GM21786 (cell line): ENCODE results near the gene TAF6.
"Not testable (repeated sequence)": the region's sequence is repeated elsewhere in the genome, so short reads cannot be mapped to it uniquely, and the experiment has no call there.

Experiments used
- ATAC-seq: cut with Tn5 transposase; IDR thresholded peaks from one replicate; pipeline ENCODE4 v1.9.1; 2021; ENCODE audit not compliant: unreplicated experiment

Gene TAF6

DNA sequence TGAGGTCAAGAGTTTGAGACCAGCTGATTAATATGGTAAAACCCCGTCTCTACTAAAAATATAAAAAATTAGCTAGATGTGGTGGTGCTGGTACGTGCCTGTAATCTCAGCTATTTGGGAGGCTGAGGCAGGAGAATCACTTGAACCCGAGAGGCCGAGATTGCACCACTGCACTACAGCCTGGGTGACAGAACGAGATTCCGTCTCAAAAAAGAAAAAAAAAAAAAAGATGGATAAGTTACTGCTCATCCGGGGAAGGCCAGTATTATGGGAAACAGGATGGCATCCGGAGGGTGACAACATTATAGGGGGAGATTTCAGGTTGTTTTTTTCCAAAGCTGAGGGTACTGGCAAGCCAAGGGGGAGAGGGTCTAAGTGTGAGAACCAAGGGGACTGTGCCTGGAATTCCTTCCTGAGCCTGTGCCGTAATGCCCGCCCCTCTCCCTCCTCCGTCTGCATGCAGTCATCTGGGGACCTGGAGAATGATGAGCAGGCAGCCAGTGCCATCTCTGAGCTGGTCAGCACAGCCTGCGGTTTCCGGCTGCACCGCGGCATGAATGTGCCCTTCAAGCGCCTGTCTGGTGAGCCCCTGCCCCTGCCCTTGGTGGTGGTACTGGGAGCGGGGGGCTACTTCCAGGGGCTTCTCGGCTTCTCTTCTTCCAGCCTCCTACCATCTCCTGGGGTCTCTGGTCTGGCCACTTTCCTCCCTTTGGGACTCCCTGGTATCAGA, 33.9 kb upstream of the TAF6 start:
- no peak for ATAC-seq

GRCh38 chr7:100152404-100152803, 33.2 kb upstream of the TAF6 start:
- ATAC-seq, result no peak

GRCh38 chr7:100148559-100149328, 29.6 kb upstream of the TAF6 start, which contains the start of gene LAMTOR4:
Gene LAMTOR4 (plus strand): TSS chr7:100148918. CDS start chr7:100148973, 55 bp downstream.
- ATAC-seq, result peak; percentile 98

GRCh38 chr7:100148225-100148558, 29.0 kb upstream of the TAF6 start:
- no peak for ATAC-seq

DNA sequence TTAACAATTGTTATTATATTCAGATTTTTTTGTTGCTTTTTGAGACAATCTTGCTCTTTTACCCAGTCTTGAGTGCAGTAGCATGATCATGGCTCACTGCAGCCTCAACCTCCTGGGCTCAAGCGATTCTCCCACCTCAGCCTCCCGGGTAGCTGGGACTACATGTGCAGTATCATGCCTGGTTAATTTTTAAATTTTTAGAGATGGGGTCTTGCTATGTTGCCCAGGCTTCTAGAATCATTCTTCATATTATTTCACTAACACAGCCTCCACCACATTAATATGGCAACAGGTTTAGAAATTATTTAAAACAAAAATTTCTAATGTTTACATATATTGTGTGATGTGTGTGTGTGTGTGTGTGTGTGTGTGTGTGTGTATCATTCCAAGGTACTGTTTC, 28.1 kb upstream of the TAF6 start:
- no peak for ATAC-seq

- ATAC-seq, result not testable (repeated sequence)
These were observed 27.2 kb upstream of the TAF6 start for GRCh38 chr7:100146350-100146749.

GRCh38 chr7:100142461-100142860, 23.3 kb upstream of the TAF6 start:
- ATAC-seq, result no peak

GRCh38 chr7:100141555-100141949, 22.4 kb upstream of the TAF6 start:
- no peak for ATAC-seq

DNA sequence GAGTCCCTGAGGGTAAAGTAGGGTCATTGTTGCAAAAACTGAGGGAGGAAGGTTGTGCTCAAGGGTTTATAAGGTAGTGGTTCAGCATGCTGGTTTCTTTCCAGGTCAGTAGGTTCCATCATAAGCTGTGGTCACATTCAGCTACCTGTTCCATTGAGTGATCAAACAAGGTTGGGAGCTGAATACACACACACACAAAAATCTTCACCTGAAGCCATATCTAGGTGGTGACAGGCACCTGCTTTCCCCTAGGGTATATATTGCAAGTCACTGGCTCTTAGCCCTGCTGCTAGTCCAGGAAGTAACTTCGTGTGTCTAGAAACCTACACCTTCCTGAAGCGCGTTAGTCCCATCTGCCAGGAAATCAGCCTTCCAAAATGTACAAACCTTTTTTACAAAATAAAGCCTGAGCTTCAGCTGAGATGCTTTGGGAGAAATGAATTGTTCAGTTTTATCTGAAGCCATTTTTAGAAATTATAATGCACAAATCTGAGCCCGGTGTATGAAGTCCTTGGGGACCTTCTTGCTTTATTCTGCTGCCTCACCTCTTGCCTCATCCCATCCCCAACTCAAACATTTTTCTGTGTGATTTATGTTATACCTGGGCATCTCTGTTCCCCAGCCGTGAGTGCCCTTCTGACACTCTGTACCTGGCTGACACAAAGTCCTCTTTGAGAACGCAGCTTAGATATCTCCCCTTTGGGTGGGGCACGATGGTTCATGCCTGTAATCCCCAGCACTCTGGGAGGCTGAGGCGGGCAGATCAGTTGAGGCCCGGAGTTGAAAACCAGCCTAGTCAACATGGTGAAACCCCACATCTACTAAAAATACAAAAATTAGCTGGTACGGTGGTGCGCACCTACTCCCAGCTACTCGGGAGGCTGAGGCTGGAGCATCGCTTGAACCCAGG, 18.9 kb upstream of the TAF6 start:
- ATAC-seq, result no peak

- no peak for ATAC-seq
These were observed 13.6 kb upstream of the TAF6 start for GRCh38 chr7:100132697-100133151.

DNA sequence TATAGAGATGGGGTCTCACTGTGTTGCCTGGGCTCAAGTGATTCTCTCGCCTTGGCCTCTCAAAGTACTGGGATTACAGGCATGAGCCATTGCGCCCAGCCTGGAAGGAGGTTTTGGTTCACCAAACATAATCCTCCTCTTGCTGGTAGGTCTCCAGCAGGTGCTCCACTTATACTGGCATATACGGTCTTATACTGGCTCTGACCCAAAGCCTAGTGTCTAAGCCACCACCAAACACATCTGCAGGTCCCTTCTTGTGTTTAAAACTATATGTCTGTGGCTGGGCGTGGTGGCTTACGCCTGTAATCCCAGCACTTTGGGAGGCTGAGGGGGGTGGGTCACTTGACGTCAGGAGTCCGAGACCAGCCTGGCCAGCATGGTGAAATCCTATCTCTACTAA, 13.0 kb upstream of the TAF6 start:
- no peak for ATAC-seq

GRCh38 chr7:100130608-100131453, 11.7 kb upstream of the TAF6 start:
- ATAC-seq, result no peak

DNA sequence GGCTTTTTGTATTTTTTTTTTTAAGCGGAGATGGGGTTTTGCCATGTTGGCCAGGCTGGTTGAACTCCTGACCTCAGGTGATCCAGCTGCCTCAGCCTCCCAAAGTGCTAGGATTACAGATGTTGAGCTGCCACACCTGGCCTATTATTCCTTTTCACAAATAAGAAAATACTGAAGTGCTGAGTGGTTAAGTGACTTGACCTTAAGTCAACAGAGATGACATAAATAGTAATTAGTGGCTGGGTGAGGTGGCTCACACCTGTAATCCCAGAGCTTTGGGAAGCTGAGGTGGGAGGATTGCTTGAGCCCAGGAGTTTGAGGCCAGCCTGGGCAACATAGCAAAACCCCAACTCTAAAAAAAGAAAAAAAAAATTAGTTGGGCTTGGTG, 11.1 kb upstream of the TAF6 start:
- ATAC-seq, result not testable (repeated sequence)

GRCh38 chr7:100128637-100128963, 9.4 kb upstream of the TAF6 start:
- ATAC-seq, result no peak

- no peak for ATAC-seq
These were observed 8.9 kb upstream of the TAF6 start for GRCh38 chr7:100127866-100128636.

DNA sequence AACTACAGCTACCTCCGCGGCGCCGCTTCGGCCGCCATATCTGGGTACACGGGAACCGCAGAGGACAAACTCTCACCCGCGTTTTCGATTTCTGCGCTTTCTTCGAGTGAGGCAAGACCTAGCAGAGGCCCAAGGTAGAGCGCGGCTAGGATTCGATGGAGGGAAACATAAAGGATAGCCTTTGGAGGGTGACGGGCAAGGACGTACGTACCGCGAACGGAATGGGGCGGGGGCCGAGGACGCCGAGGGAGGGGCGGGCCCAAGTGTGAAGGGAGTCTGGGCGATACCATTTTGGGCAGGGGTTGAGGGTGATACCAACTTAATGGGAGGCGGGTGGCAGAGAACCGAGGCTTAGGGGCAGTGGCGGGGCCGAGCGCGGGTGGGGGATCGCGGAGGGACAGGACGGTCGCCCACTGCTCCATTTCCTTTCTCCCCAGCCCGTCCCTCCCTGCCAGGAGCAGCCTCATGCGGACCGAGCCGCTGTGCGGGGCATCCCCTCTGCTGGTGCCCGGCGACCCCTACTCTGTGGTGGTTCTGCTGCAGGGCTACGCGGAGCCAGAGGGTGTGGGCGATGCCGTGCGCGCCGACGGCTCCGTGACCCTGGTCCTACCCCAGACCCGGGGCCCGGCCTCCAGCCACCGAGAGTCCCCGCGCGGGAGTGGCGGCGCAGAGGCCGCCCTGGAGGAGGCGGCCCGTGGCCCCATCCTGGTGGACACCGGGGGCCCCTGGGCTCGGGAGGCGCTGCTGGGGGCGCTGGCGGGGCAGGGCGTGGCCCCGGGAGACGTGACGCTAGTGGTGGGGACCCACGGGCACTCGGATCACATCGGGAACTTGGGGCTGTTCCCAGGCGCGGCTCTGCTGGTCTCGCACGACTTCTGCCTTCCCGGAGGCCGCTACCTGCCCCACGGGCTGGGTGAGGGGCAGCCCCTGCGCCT, 8.0 kb upstream of the TAF6 start, which contains the start of gene MBLAC1:
TSS of gene MBLAC1 (plus strand) at position 37 of the 935 bp plus-strand sequence. CDS start at position 466, 429 bp downstream.
- peak; percentile 56 for ATAC-seq

DNA sequence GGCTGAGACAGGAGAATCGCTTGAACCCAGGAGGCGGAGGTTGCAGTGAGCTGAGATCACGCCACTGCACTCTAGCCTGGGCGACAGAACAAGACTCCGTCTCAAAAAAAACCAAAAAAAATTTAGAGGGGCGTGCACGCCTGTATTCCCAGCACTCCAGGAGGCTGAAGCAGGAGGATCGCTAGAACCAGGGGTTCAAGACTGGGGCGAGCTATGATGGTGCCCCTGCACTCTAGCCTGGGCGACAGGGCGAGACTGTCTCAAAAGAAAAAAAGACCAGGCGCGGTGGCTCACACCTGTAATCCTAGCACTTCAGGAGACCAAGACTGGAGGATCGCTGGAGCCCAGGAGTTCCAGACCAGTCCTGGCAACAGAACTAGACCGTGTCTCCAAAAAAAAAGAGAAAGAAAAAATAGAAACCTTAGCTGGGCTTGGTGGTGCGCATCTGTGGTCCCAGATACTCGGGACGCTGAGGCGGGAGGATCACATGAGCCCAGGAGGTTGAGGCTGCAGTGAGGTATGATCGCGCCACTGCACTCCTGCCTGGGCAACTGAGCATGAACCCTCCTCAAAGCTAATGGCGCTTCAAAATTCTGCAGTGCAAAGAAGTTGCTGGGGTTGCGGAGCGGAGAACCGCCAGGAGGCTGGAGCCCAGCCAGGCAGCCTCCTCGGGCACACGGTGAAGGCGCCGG, 7.2 kb upstream of the TAF6 start:
- peak; percentile 20 for ATAC-seq
